GM12878 (cell line): ENCODE measurements around the gene CD79A. TPM values are rescaled to one million over a fixed set of nuclear protein-coding genes. Genes with fewer than 3 reads are reported as not detected.

Source experiments
- ATAC-seq: fragments of 200-7000 bp; cut with Tn5 transposase; 3 replicates; pipeline ENCODE4 v1.9.1; 2020; ENCODE audit warnings: mild to moderate bottlenecking, moderate library complexity
- BruUV-seq: library from RNA; stranded (reverse); fragments of 400-500 nt; replicated peaks from 2 replicates; lab custom pipeline; 2021; lab: Mats Ljungman, UMichigan
- CTCF ChIA-PET: fragments of 300-600 bp; sonication (Branson Sonifier 250); formaldehyde crosslinking; extraction: SDS; loops from one replicate; lab custom pipeline; 2021; ENCODE audit warnings: inconsistent platforms; lab: Yijun Ruan, JAX
- POLR2A ChIA-PET: fragments of 350-600 bp; formaldehyde crosslinking; extraction: SDS; loops from one replicate; lab custom pipeline; 2021; ENCODE audit warnings: inconsistent platforms; lab: Charles Lee
- RAD21 ChIA-PET: fragments of 300-600 bp; sonication (Branson Sonifier 250); formaldehyde crosslinking; loops from one replicate; lab custom pipeline; 2023; ENCODE audit warnings: antibody characterized with exemption; ENCODE audit not compliant: unreplicated experiment; lab: Charles Lee
- SMC1A ChIA-PET: fragments of 300-600 bp; sonication (Branson Sonifier 250); formaldehyde crosslinking; loops from one replicate; lab custom pipeline; 2023; ENCODE audit not compliant: unreplicated experiment, uncharacterized antibody; lab: Charles Lee
- DNase-seq: peaks from one replicate; pipeline ENCODE4 v3.0.0-alpha.2; 2011; ENCODE audit warnings: low read depth, low spot score
- FAIRE-seq: peaks from 3 replicates; lab custom pipeline; 2011; peaks lifted over from hg19 to GRCh38; lab: Jason Lieb, UNC
- H2AFZ ChIP-seq: 2 replicates; pipeline ENCODE4 v1.6.0; 2011; ENCODE audit warnings: low read depth, low read length, control low read depth; ENCODE audit not compliant: control insufficient read depth
- H3K27ac ChIP-seq: 2 replicates; pipeline ENCODE4 v1.5.1; 2011; ENCODE audit warnings: control low read depth; ENCODE audit not compliant: control insufficient read depth, insufficient read depth
- H3K27me3 ChIP-seq, 2 experiments: replicated peaks in 1 of 2; 2 replicates each; pipeline versions ENCODE4 v1.6.0 to v1.6.1; 2011; ENCODE audit warnings: low read length in 1 of 2; ENCODE audit not compliant: control insufficient read depth in 2 of 2, insufficient read depth in 2 of 2
- H3K36me3 ChIP-seq, 2 experiments: 2 replicates each; pipeline ENCODE4 v1.5.1; 2011; ENCODE audit warnings: low read length in 1 of 2; ENCODE audit not compliant: control insufficient read depth in 2 of 2, insufficient read depth in 2 of 2
- H3K4me1 ChIP-seq: 2 replicates; pipeline ENCODE4 v1.6.1; 2011; ENCODE audit warnings: mild to moderate bottlenecking, low read length, moderate library complexity, mixed read lengths; ENCODE audit not compliant: control insufficient read depth, insufficient read depth
- H3K4me2 ChIP-seq: 2 replicates; pipeline ENCODE4 v1.6.0; 2011; ENCODE audit warnings: control low read depth; ENCODE audit not compliant: control insufficient read depth, insufficient read depth
- H3K4me3 ChIP-seq: fragments of 200-600 bp; sonication (generic); 2 replicates; pipeline ENCODE4 v1.5.1; 2016
- H3K79me2 ChIP-seq: 2 replicates; pipeline ENCODE4 v1.6.0; 2011; ENCODE audit warnings: low read length; ENCODE audit not compliant: control insufficient read depth, insufficient read depth
- H3K9ac ChIP-seq: 2 replicates; pipeline ENCODE4 v1.8.0; 2011; ENCODE audit warnings: low read length, control low read depth, mixed read lengths; ENCODE audit not compliant: control insufficient read depth, insufficient read depth
- H3K9me3 ChIP-seq: replicated peaks from 3 replicates; pipeline ENCODE4 v1.5.1; 2011; ENCODE audit warnings: mild to moderate bottlenecking, low read length; ENCODE audit not compliant: control insufficient read depth, insufficient read depth
- H4K20me1 ChIP-seq: 2 replicates; pipeline ENCODE4 v1.6.0; 2011; ENCODE audit not compliant: control insufficient read depth, insufficient read depth
- CTCF ChIP-seq, 3 experiments: IDR thresholded peaks in 2 of 3; conservative IDR thresholded peaks in 1 of 3; 2 replicates each; pipeline ENCODE4 v1.5.1; 2011; ENCODE audit warnings: low read depth in 3 of 3, low read length in 3 of 3, mild to moderate bottlenecking in 3 of 3, control low read depth in 2 of 3, moderate library complexity in 2 of 3, inconsistent platforms in 1 of 3, mixed read lengths in 1 of 3; ENCODE audit not compliant: control insufficient read depth in 2 of 3, insufficient read depth in 1 of 3; ENCODE audit errors: extremely low read depth in 1 of 3
- ESRRA ChIP-seq: IDR thresholded peaks from 2 replicates; pipeline ENCODE4 v1.6.1; 2012; ENCODE audit warnings: mild to moderate bottlenecking, low read length, improper control_type of control experiment
- EZH2 ChIP-seq: IDR thresholded peaks from 2 replicates; pipeline ENCODE4 v1.6.1; 2012; ENCODE audit warnings: low read depth, mild to moderate bottlenecking, control low read depth, inconsistent platforms, low read length, borderline replicate concordance; ENCODE audit not compliant: control insufficient read depth
- FOXK2 ChIP-seq: fragments of 450-650 bp; IDR thresholded peaks from 2 replicates; pipeline ENCODE4 v1.6.1; 2017; ENCODE audit warnings: mild to moderate bottlenecking, moderate library complexity
- HDAC6 ChIP-seq: fragments of 200-600 bp; sonication (generic); IDR thresholded peaks from one replicate; pipeline ENCODE4 v1.8.0; 2017; ENCODE audit warnings: antibody characterized with exemption; ENCODE audit not compliant: unreplicated experiment
- JUND ChIP-seq: IDR thresholded peaks from 2 replicates; pipeline ENCODE4 v1.6.1; 2012; ENCODE audit warnings: low read depth, mild to moderate bottlenecking, low read length, improper control_type of control experiment, moderate library complexity
- RAD21 ChIP-seq: IDR thresholded peaks from 2 replicates; pipeline ENCODE4 v1.6.1; 2011; ENCODE audit warnings: mild to moderate bottlenecking, low read depth, low read length, moderate library complexity; ENCODE audit not compliant: insufficient read depth
- USF1 ChIP-seq: IDR thresholded peaks from 2 replicates; pipeline ENCODE4 v1.6.1; 2011; ENCODE audit warnings: borderline replicate concordance, low read depth, mild to moderate bottlenecking, moderate library complexity, mixed read lengths, low read length; ENCODE audit not compliant: insufficient read depth; ENCODE audit errors: extremely low read length
- WGBS: methylation state at CpG from one replicate; pipeline ENCODE4 v1.1.6; 2016; ENCODE audit warnings: low lambda C conversion rate; ENCODE audit not compliant: insufficient replicate concordance, insufficient coverage; ENCODE audit errors: missing lambda C conversion rate; 5-methylcytosine and 5-hydroxymethylcytosine counted together
- in situ Hi-C: fragments of 300-500 bp; cut with MboI; formaldehyde crosslinking; loops from 9 replicates; pipeline ENCODE4 v1.14.3; 2018; ENCODE audit warnings: mixed read lengths
- intact Hi-C: fragments of 100-400 bp; cut with micrococcal nuclease; formaldehyde crosslinking; loops from one replicate; pipeline ENCODE4 v1.14.2; 2022; ENCODE audit not compliant: unreplicated experiment
- polyA plus RNA-seq, 11 experiments: library from polyadenylated mRNA; depleted of rRNA in 4 of 11; unstranded in 6 of 11; stranded (reverse) in 5 of 11; fragments of >200 nt; fragmentation: Nextera tagmentation in 4 of 11; fragmentation: Illumina TruSeq in 1 of 11; extraction: Ambion mirVana in 4 of 11; extraction: Trizol in 1 of 11; gene quantifications; 1 replicate in 1 of 11; 2 replicates in 10 of 11; pipeline versions ENCODE4 v1.2.1 to v1.2.3, GENCODE V29; 2011 to 2016; ENCODE audit warnings: inconsistent platforms in 2 of 11, missing spikeins in 2 of 11, low read depth in 1 of 11
- total RNA-seq, 4 experiments: library from RNA; depleted of rRNA in 3 of 4; stranded (reverse); fragments of >200 nt in 3 of 4; fragmentation: Illumina TruSeq in 1 of 4; extraction: Trizol in 1 of 4; gene quantifications; 2 replicates each; pipeline versions ENCODE4 v1.2.1 to v1.2.3, GENCODE V29; 2013 to 2021

CD79A gene
- total and polyA plus RNA-seq, 10 of the 15 experiments (the other 5 are each of a cell fraction or from before 2014, with no cell fraction given) = 38.8 to 414 (median 282) TPM

GRCh38 chr19:41843371-41843770 lies 33.7 kb upstream of the CD79A start:
- WGBS = 43% methylated on average over 6 of the region's 7 CpGs
- no peak for FAIRE-seq
- in situ Hi-C loops (no loop called here), intact Hi-C loops (no loop called here)
- Histone ChIP-seq H3K27me3 (peaks cover 3 to 4% of the 10 kb centered on the region in 2 experiments; a peak in 2 of 4 replicates), H3K9ac (no peak overlapping the region), H3K4me2 (no peak overlapping the region), H4K20me1 (no peaks in the 10 kb centered on the region), H3K4me3 (no peak overlapping the region), H3K9me3 (no peaks in the 10 kb centered on the region), H3K36me3 (no peaks in the 10 kb centered on the region), H2AFZ (no peak overlapping the region), H3K79me2 (no peaks in the 10 kb centered on the region), H3K4me1 (no peaks in the 10 kb centered on the region), H3K27ac (no peak overlapping the region)
- no peak for DNase-seq
- no peak for TF ChIP-seq ESRRA
- no peak for TF ChIP-seq EZH2
- TF ChIP-seq FOXK2 = no peak
- TF ChIP-seq RAD21 = no peak
- no peak for TF ChIP-seq CTCF (IDR thresholded peaks at IDR 0.05 in 2 of 3, conservative IDR thresholded peaks at IDR 0.05 in 1 of 3; ENCODE audit: control insufficient read depth in 2 of 3, extremely low read depth in 1 of 3, insufficient read depth in 1 of 3, low read depth in 3 of 3, low read length in 3 of 3)
- TF ChIP-seq HDAC6 = no peak
- no peak for TF ChIP-seq USF1
- TF ChIP-seq JUND = no peak
- CTCF ChIA-PET = interaction anchor here (1.1 to 1.6 kb wide), 3 partner anchors 8 to 90 kb away, joined by 3 to 4 read pairs (median 4); no protein-coding TSS in a partner anchor
- RAD21 ChIA-PET = no interaction called here
- BruUV-seq = no TSS peak
- POLR2A ChIA-PET = interaction anchor here (0.6 kb wide), 1 partner anchor 42 kb away, joined by 3 read pairs; no protein-coding TSS in a partner anchor
- ATAC-seq = no peak
- SMC1A ChIA-PET = no interaction called here
